Peyer's patch (tissue), 4 donors: ENCODE results near the gene NFIX. TPM values are rescaled to one million over a fixed set of nuclear protein-coding genes. Genes with fewer than 3 reads are reported as not detected.

Experiments
- DNase-seq, 3 donors: peaks; one replicate each; pipeline ENCODE4 v3.0.0-alpha.2; 2017 to 2019
- H3K27ac ChIP-seq, 4 donors: fragments of 200-600 bp; sonication (generic); one replicate each; pipeline ENCODE4 v1.5.1; 2016 to 2019
- H3K27me3 ChIP-seq, 2 donors: fragments of 200-600 bp; sonication (generic); one replicate each; pipeline ENCODE4 v1.5.1; 2019
- H3K36me3 ChIP-seq, 3 donors: fragments of 200-600 bp; sonication (generic); one replicate each; pipeline ENCODE4 v1.5.1; 2016 to 2019
- H3K4me1 ChIP-seq, 4 donors: fragments of 200-600 bp; sonication (generic); one replicate each; pipeline ENCODE4 v1.5.1; 2016 to 2019
- H3K4me3 ChIP-seq, 4 donors: fragments of 200-600 bp; sonication (generic); 1 replicate in 3 of 4; 2 replicates in 1 of 4; pipeline ENCODE4 v1.5.1; 2016 to 2019; ENCODE audit warnings: mild to moderate bottlenecking in 1 of 4
- H3K9me3 ChIP-seq, 4 donors: fragments of 200-600 bp; sonication (generic); one replicate each; pipeline ENCODE4 v1.5.1; 2016 to 2019; ENCODE audit warnings: mild to moderate bottlenecking in 1 of 4
- POLR2A ChIP-seq, 2 donors: fragments of 450-650 bp; IDR thresholded peaks; one replicate each; pipeline ENCODE4 v1.5.1; 2017; ENCODE audit warnings: antibody characterized with exemption in 2 of 2, mild to moderate bottlenecking in 2 of 2, moderate library complexity in 2 of 2
- total RNA-seq, 4 donors: library from RNA; depleted of rRNA; stranded (reverse); fragments of >200 nt; gene quantifications; one replicate each; pipeline ENCODE4 v1.1.0, GENCODE V29; 2016
- TF ChIP-seq, protein P1 (sequence below), 6 experiments: fragments of 450-650 bp in 4 of 6; fragments of 200-600 bp in 2 of 6; sonication (generic) in 1 of 6; IDR thresholded peaks; one replicate each; pipeline ENCODE4 v1.5.1; 2017 to 2019; ENCODE audit warnings: antibody characterized with exemption in 6 of 6, mild to moderate bottlenecking in 3 of 6, moderate library complexity in 1 of 6

Gene NFIX
- total RNA-seq, 4 donors from 2014 or later: 13.5 to 56.9 (median 40.0) TPM

DNA sequence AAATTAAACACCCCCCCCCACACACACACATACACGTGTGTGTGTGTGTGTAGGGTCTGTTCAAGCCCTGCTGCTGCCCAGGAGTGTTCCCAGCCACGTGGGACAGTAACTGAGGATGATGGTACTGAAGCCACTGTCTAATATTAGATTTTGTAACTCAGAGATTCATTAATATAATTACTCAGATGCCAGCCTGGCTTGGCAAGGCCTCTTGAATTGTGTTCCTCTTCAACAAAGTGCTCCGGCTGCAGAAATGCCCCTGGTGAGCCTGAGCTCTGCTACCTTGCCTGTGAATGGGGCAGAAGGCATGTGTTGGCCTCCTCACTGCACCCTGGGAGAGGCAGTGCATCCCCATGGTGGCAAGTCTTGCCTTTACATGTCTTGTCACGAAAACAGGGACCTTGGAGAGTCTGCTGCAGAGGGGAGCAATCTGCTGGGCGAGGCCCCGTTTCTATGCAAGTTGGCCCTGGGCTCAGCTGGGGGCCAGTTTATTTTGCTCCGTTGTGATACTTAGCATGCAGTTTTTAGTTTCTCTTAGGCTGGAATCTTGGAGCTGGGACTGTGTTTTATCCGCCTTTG is 44.0 kb downstream of the NFIX start:
- no peak for DNase-seq
- H3K36me3 ChIP-seq: no peaks in the 10 kb centered on the region
- H3K27ac ChIP-seq: peak overlapping the region in 1 of 4 donors; percentile 75
- peaks cover 0 to 58% (median 9%) of the 10 kb centered on the region in 4 donors for H3K4me1 ChIP-seq
- H3K9me3 ChIP-seq: no peaks in the 10 kb centered on the region
- no peak for TF ChIP-seq POLR2A (IDR thresholded peaks at IDR 0.05)
- TF ChIP-seq, protein P1, sequence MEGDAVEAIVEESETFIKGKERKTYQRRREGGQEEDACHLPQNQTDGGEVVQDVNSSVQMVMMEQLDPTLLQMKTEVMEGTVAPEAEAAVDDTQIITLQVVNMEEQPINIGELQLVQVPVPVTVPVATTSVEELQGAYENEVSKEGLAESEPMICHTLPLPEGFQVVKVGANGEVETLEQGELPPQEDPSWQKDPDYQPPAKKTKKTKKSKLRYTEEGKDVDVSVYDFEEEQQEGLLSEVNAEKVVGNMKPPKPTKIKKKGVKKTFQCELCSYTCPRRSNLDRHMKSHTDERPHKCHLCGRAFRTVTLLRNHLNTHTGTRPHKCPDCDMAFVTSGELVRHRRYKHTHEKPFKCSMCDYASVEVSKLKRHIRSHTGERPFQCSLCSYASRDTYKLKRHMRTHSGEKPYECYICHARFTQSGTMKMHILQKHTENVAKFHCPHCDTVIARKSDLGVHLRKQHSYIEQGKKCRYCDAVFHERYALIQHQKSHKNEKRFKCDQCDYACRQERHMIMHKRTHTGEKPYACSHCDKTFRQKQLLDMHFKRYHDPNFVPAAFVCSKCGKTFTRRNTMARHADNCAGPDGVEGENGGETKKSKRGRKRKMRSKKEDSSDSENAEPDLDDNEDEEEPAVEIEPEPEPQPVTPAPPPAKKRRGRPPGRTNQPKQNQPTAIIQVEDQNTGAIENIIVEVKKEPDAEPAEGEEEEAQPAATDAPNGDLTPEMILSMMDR (IDR thresholded peaks at IDR 0.05): no peak
- H3K27me3 ChIP-seq: no peaks in the 10 kb centered on the region
- no peak overlapping the region for H3K4me3 ChIP-seq

DNA sequence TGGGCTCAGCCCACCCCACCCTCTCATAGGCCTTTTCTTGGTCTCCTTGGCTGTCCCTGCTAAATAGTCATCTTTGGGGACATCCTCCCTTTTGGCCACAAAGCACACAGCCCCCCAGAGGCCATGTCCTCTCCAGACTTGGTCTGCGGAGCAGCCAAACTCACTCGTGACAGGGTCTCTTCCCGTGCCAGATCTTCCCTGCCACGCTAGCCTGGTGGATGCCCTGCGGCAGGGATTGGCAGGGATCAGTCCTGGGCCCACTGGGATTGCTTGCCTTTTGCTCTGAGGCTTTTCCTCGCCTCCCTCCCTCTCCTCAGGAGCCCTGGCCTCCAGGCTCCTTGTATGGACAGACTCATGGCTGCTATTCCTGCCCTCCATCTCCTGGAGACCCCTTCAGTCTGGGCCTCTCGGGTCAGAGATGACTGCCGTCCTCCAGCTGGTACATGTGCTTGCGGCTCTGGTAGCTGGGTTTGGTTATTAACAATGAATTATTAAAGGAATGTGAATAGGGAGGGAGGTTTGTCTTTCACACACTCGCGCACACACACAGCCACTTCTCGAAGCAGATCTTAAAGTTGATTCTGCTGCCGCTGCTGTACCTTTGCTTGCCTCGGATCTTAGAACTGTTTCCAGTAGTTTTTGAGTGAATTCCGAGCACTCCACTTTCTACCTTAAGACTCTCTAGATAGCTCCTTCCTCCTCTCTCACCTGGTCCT is 45.1 kb downstream of the NFIX start:
- H3K9me3 ChIP-seq: no peaks in the 10 kb centered on the region
- H3K4me1 ChIP-seq: peaks cover 0 to 51% (median 5%) of the 10 kb centered on the region in 4 donors
- no peak for DNase-seq
- TF ChIP-seq, protein P1 (IDR thresholded peaks at IDR 0.05): no peak
- no peak for TF ChIP-seq POLR2A (IDR thresholded peaks at IDR 0.05)
- no peak overlapping the region for H3K4me3 ChIP-seq
- peak overlapping the region in 1 of 4 donors; percentile 35 for H3K27ac ChIP-seq
- no peaks in the 10 kb centered on the region for H3K27me3 ChIP-seq
- H3K36me3 ChIP-seq: no peaks in the 10 kb centered on the region

DNA sequence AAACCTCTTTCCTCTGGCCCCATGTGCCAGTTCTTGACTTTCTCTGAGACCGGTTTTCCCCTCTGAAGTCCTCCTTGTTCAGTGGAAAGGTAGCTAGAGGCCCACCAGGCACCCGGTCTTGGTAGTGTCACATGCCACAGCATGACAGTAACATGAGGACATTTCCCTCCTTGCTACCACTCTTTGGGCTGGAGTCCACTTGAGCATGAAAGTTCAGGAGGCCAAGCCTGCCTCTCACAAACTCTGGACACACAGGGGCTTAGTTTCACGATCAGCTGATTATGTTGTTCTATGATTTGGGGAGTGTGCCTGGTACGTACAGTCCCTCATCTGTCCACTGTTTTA is 45.6 kb downstream of the NFIX start:
- no peaks in the 10 kb centered on the region for H3K27me3 ChIP-seq
- H3K9me3 ChIP-seq: no peaks in the 10 kb centered on the region
- no peak for DNase-seq
- peaks cover 0 to 51% (median 4%) of the 10 kb centered on the region in 4 donors for H3K4me1 ChIP-seq
- no peak for TF ChIP-seq POLR2A (IDR thresholded peaks at IDR 0.05)
- TF ChIP-seq, protein P1 (IDR thresholded peaks at IDR 0.05): no peak
- peak overlapping the region in 1 of 4 donors; percentile 35 for H3K27ac ChIP-seq
- H3K4me3 ChIP-seq: no peak overlapping the region
- H3K36me3 ChIP-seq: no peaks in the 10 kb centered on the region

DNA sequence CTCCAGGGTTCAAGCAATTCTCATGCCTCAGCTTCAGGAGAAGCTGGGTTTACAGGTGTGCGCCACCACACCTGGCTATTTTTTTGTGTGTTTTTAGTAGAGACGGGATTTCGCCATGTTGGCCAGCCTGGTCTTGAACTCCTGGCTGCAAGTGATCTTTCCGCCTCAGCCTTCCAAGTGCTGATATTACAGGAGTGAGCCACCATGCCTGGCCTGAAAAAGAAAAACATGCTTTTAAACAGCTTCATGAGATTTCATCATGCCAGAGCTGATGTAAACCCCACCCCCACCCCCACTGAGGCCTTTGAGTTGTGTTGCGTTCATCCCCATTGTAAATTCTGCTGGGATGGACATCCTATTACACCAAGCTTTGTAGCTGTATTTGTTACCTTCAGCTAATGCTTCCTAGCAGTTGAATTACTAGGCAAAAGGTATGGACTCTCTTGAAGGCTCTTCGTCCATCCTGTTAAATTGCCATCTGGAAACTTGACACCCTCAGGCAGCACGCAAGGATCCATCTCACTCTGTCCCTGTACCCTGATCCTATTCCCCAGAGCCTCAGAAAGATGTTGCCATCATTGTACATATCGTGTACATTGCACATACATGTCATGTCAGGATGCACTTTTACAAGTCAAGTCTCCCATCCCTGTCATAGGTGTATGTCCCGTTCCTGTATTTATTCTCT is 47.3 kb downstream of the NFIX start:
- TF ChIP-seq, protein P1 (IDR thresholded peaks at IDR 0.05): no peak
- no peak for TF ChIP-seq POLR2A (IDR thresholded peaks at IDR 0.05)

DNA sequence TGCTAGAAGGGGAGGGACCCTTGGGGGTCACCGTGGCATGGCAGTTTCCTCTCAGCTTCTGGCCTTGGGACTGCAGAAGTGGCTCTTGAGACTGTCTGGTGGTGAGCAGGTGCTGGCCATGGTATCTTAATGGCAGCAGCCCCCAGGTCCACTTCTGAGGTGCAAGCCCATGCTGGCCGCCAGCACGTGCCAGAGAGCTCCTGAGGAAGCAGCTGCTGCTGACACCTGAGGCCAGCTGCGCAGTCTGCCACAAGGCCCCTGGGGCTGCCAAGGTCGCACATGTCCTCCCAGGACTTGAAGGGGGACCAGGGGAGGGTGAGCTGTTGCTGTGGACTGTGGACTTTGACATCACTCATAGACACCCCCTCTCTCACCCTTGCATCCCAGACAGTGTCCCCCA is 48.0 kb downstream of the NFIX start:
- TF ChIP-seq POLR2A (IDR thresholded peaks at IDR 0.05): no peak
- TF ChIP-seq, protein P1 (IDR thresholded peaks at IDR 0.05): no peak

More for the DNA sequence above, 47.3 kb downstream of the NFIX start:
- Histone ChIP-seq H3K27ac (no peak overlapping the region), H3K9me3 (no peaks in the 10 kb centered on the region), H3K4me3 (no peak overlapping the region), H3K4me1 (peaks cover 0 to 37% (median 0%) of the 10 kb centered on the region in 4 donors), H3K36me3 (no peaks in the 10 kb centered on the region), H3K27me3 (no peaks in the 10 kb centered on the region)
- DNase-seq: no peak

More for the DNA sequence above, 48.0 kb downstream of the NFIX start:
- Histone ChIP-seq H3K4me1 (peaks cover 0 to 31% (median 0%) of the 10 kb centered on the region in 4 donors), H3K36me3 (no peaks in the 10 kb centered on the region), H3K27ac (no peak overlapping the region), H3K9me3 (no peaks in the 10 kb centered on the region), H3K27me3 (no peaks in the 10 kb centered on the region), H3K4me3 (no peak overlapping the region)
- no peak for DNase-seq
